HEK293 (cell line): Measurements from ENCODE around the gene UBTD1.

Source experiments
- CTCF ChIA-PET: fragments of 350-600 bp; formaldehyde crosslinking; extraction: SDS; loops from one replicate; lab custom pipeline; 2021; ENCODE audit warnings: antibody characterized with exemption; lab: Yijun Ruan, JAX
- POLR2A ChIA-PET: fragments of 300-600 bp; formaldehyde crosslinking; extraction: SDS; loops from one replicate; lab custom pipeline; 2020; ENCODE audit warnings: antibody characterized with exemption, inconsistent platforms; lab: Yijun Ruan, JAX
- H3K27ac ChIP-seq: fragments of 200-500 bp; sonication (Bioruptor generic); 2 replicates; pipeline ENCODE4 v1.5.1; 2014; ENCODE audit warnings: low read depth, low read length, control low read depth, inconsistent platforms; ENCODE audit errors: extremely low read depth
- H3K36me3 ChIP-seq, 2 experiments: fragments of 200-500 bp in 1 of 2; sonication (Bioruptor generic) in 1 of 2; 1 replicate in 1 of 2; 2 replicates in 1 of 2; pipeline ENCODE4 v1.5.1; 2014 to 2017; ENCODE audit warnings: inconsistent platforms in 2 of 2, low read length in 2 of 2; ENCODE audit not compliant: control insufficient read depth in 2 of 2, insufficient read depth in 1 of 2
- H3K4me1 ChIP-seq: fragments of 200-500 bp; sonication (Bioruptor generic); 2 replicates; pipeline ENCODE4 v1.5.1; 2014; ENCODE audit warnings: mild to moderate bottlenecking, low read length, inconsistent platforms; ENCODE audit not compliant: control insufficient read depth, insufficient read depth
- H3K4me3 ChIP-seq: 2 replicates; pipeline ENCODE4 v1.5.1; 2011; ENCODE audit warnings: low read depth, mild to moderate bottlenecking, control low read depth, low read length, moderate library complexity
- H3K9me3 ChIP-seq: fragments of 200-500 bp; sonication (Bioruptor generic); 2 replicates; pipeline ENCODE4 v1.5.1; 2014; ENCODE audit warnings: low read depth, low read length, inconsistent platforms; ENCODE audit not compliant: control insufficient read depth, insufficient read depth
- FEZF1 ChIP-seq: fragments of 450-650 bp; formaldehyde crosslinking; IDR thresholded peaks from 2 replicates; pipeline ENCODE4 v1.5.1; 2016; ENCODE audit warnings: missing biosample characterization, missing genetic modification characterization
- HOXC10 ChIP-seq: sonication (generic); formaldehyde crosslinking; IDR thresholded peaks from 2 replicates; pipeline ENCODE4 v1.8.1; 2023; ENCODE audit warnings: mild to moderate bottlenecking, missing genetic modification reagents
- IKZF3 ChIP-seq: fragments of 450-650 bp; IDR thresholded peaks from 2 replicates; pipeline ENCODE4 v1.5.0; 2018; ENCODE audit warnings: missing biosample characterization, mild to moderate bottlenecking, missing genetic modification characterization, moderate library complexity
- KLF10 ChIP-seq: fragments of 450-650 bp; IDR thresholded peaks from 2 replicates; pipeline ENCODE4 v1.5.1; 2018; ENCODE audit warnings: missing biosample characterization, mild to moderate bottlenecking, missing genetic modification characterization
- KLF16 ChIP-seq: fragments of 450-650 bp; formaldehyde crosslinking; IDR thresholded peaks from 2 replicates; pipeline ENCODE4 v1.5.1; 2017; ENCODE audit warnings: missing biosample characterization, missing genetic modification characterization
- PRDM10 ChIP-seq: fragments of 450-650 bp; formaldehyde crosslinking; IDR thresholded peaks from 2 replicates; pipeline ENCODE4 v1.5.1; 2016; ENCODE audit warnings: missing biosample characterization, missing genetic modification characterization
- PRDM4 ChIP-seq: fragments of 450-650 bp; formaldehyde crosslinking; IDR thresholded peaks from 2 replicates; pipeline ENCODE4 v1.5.1; 2017; ENCODE audit warnings: missing biosample characterization, missing genetic modification characterization
- SP2 ChIP-seq: fragments of 450-650 bp; formaldehyde crosslinking; IDR thresholded peaks from 2 replicates; pipeline ENCODE4 v1.5.1; 2016; ENCODE audit warnings: missing biosample characterization, missing genetic modification characterization
- SP3 ChIP-seq: fragments of 450-650 bp; formaldehyde crosslinking; IDR thresholded peaks from 2 replicates; pipeline ENCODE4 v1.5.1; 2016; ENCODE audit warnings: missing biosample characterization, missing genetic modification characterization
- ZBTB17 ChIP-seq: fragments of 450-650 bp; formaldehyde crosslinking; IDR thresholded peaks from 2 replicates; pipeline ENCODE4 v1.5.1; 2016; ENCODE audit warnings: missing biosample characterization, missing genetic modification characterization
- ZBTB20 ChIP-seq: fragments of 450-650 bp; formaldehyde crosslinking; IDR thresholded peaks from 2 replicates; pipeline ENCODE4 v1.5.1; 2016; ENCODE audit warnings: missing biosample characterization, missing genetic modification characterization
- ZBTB21 ChIP-seq: fragments of 450-650 bp; formaldehyde crosslinking; IDR thresholded peaks from 2 replicates; pipeline ENCODE4 v1.5.1; 2017; ENCODE audit warnings: missing biosample characterization, missing genetic modification characterization
- ZBTB48 ChIP-seq: fragments of 450-650 bp; formaldehyde crosslinking; IDR thresholded peaks from 2 replicates; pipeline ENCODE4 v1.5.1; 2016; ENCODE audit warnings: missing biosample characterization, missing genetic modification characterization
- ZIC2 ChIP-seq: fragments of 450-650 bp; formaldehyde crosslinking; IDR thresholded peaks from 2 replicates; pipeline ENCODE4 v1.5.1; 2016; ENCODE audit warnings: missing biosample characterization, missing genetic modification characterization
- ZNF10 ChIP-seq: fragments of 450-650 bp; formaldehyde crosslinking; IDR thresholded peaks from 2 replicates; pipeline ENCODE4 v1.5.1; 2017; ENCODE audit warnings: missing biosample characterization, missing genetic modification characterization
- ZNF223 ChIP-seq: fragments of 450-650 bp; formaldehyde crosslinking; IDR thresholded peaks from 2 replicates; pipeline ENCODE4 v1.5.1; 2016; ENCODE audit warnings: missing biosample characterization, missing genetic modification characterization
- ZNF24 ChIP-seq: fragments of 450-650 bp; formaldehyde crosslinking; IDR thresholded peaks from 2 replicates; pipeline ENCODE4 v1.5.1; 2016; ENCODE audit warnings: missing biosample characterization, missing genetic modification characterization
- ZNF335 ChIP-seq: fragments of 450-650 bp; formaldehyde crosslinking; conservative IDR thresholded peaks from 2 replicates; pipeline ENCODE4 v1.5.1; 2016; ENCODE audit warnings: missing biosample characterization, missing genetic modification characterization
- ZNF366 ChIP-seq: fragments of 450-650 bp; formaldehyde crosslinking; conservative IDR thresholded peaks from 2 replicates; pipeline ENCODE4 v1.5.1; 2016; ENCODE audit warnings: missing biosample characterization, missing genetic modification characterization
- ZNF549 ChIP-seq: fragments of 450-650 bp; IDR thresholded peaks from 2 replicates; pipeline ENCODE4 v1.5.1; 2018; ENCODE audit warnings: missing biosample characterization, missing genetic modification characterization, mild to moderate bottlenecking, inconsistent platforms, moderate library complexity
- ZNF596 ChIP-seq: fragments of 450-650 bp; IDR thresholded peaks from 2 replicates; pipeline ENCODE4 v1.5.0; 2018; ENCODE audit warnings: missing biosample characterization, mild to moderate bottlenecking, missing genetic modification characterization, moderate library complexity
- ZNF600 ChIP-seq: fragments of 450-650 bp; formaldehyde crosslinking; IDR thresholded peaks from 2 replicates; pipeline ENCODE4 v1.5.1; 2016; ENCODE audit warnings: missing biosample characterization, missing genetic modification characterization
- ZNF76 ChIP-seq: fragments of 450-650 bp; formaldehyde crosslinking; IDR thresholded peaks from 2 replicates; pipeline ENCODE4; 2016; ENCODE audit warnings: low read depth, missing biosample characterization, missing genetic modification characterization, borderline replicate concordance
- ZXDB ChIP-seq: fragments of 450-650 bp; formaldehyde crosslinking; IDR thresholded peaks from 2 replicates; pipeline ENCODE4 v1.5.1; 2016; ENCODE audit warnings: missing biosample characterization, missing genetic modification characterization
- TF ChIP-seq, protein P1 (sequence below): fragments of 450-650 bp; formaldehyde crosslinking; IDR thresholded peaks from 2 replicates; pipeline ENCODE4 v1.5.1; 2016; ENCODE audit warnings: missing biosample characterization, missing genetic modification characterization
- TF ChIP-seq, protein P2 (sequence below): fragments of 450-650 bp; formaldehyde crosslinking; IDR thresholded peaks from 2 replicates; pipeline ENCODE4 v1.5.1; 2017; ENCODE audit warnings: missing biosample characterization, mild to moderate bottlenecking, missing genetic modification characterization, moderate library complexity

Gene UBTD1

DNA sequence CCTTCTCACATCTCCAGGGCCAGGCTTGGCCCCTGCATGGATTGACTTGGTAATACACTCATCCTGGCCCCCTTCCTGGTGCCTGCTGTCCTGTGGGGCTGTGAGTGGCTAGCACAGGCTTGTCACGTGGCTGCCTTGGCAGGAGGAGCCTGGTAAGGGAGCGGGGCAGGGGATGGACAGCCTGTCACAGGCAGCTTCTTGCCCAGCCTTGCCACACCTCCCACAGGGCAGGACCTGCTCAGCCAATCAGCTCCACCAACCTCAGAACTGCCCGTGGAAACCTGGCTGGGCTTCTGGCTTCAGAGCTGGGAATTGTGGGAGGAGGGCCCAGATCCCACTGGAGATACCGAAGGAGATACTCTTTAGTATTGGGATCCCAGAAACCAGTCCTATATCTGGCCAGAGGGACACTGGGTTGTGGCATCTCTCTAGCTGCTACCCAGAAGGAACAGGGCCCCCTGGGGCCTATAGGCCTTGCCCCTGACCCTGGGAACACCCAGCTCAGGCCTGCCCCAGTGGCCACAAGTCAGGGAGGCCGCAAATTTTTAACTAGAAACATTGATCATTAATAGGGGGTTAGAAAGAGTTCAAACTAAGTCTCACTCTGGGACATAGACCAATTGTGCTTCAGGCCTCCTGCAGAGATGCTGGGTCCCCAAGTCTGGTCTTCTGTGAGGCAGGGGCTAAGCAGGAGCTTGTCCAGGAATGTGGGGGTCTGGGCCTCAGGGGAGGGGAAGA is 85.5 kb downstream of the UBTD1 start, which contains the start of gene HOGA1:
Gene HOGA1, plus strand, starts transcription at position 330 of the 738 bp plus-strand sequence. Its CDS starts 315 bp downstream, at position 645.
- H3K27ac ChIP-seq: no peak within 1 kb of the TSS
- H3K36me3 ChIP-seq: no peaks in the 10 kb centered on the region
- no peaks in the 10 kb centered on the region for H3K9me3 ChIP-seq
- POLR2A ChIA-PET: interaction anchor here (0.8 to 1.9 kb wide), 4 partner anchors 9 to 36 kb away, joined by 3 to 5 read pairs (median 4); partner anchors contain the start of gene ANKRD2
- CTCF ChIA-PET: interaction anchor here (0.6 to 2.1 kb wide), 7 partner anchors 9 to 354 kb away, joined by 3 to 18 read pairs (median 3); partner anchors contain the start of gene ANKRD2
- no peak within 1 kb of the TSS for H3K4me3 ChIP-seq
- H3K4me1 ChIP-seq: peaks cover 3% of the 10 kb centered on the region; the same call in 1 of the 2 replicates
- peak; percentile 77 for TF ChIP-seq KLF10 (tag by site-specific recombination)
- TF ChIP-seq ZNF10 (tag by site-specific recombination): no peak
- peak; percentile 55 for TF ChIP-seq ZXDB (tag by site-specific recombination)
- TF ChIP-seq KLF16 (tag by site-specific recombination): no peak
- TF ChIP-seq ZNF600 (tag by site-specific recombination): peak; percentile 48; the same call in 1 of the 2 replicates
- 0 out of 2 replicates have a peak, but pooled peaks have one; percentile 26 for TF ChIP-seq PRDM10 (tag by site-specific recombination)
- peak; percentile 76; the same call in 1 of the 2 replicates for TF ChIP-seq ZNF76 (tag by site-specific recombination)
- TF ChIP-seq ZBTB48 (tag by site-specific recombination): peak; percentile 89
- 0 out of 2 replicates have a peak, but pooled peaks have one; percentile 17 for TF ChIP-seq IKZF3 (tag by site-specific recombination)
- no peak for TF ChIP-seq ZNF549 (tag by site-specific recombination)
- no peak for TF ChIP-seq ZNF223 (tag by site-specific recombination)
- TF ChIP-seq SP3 (tag by site-specific recombination): peak; percentile 81
- TF ChIP-seq, protein P1, sequence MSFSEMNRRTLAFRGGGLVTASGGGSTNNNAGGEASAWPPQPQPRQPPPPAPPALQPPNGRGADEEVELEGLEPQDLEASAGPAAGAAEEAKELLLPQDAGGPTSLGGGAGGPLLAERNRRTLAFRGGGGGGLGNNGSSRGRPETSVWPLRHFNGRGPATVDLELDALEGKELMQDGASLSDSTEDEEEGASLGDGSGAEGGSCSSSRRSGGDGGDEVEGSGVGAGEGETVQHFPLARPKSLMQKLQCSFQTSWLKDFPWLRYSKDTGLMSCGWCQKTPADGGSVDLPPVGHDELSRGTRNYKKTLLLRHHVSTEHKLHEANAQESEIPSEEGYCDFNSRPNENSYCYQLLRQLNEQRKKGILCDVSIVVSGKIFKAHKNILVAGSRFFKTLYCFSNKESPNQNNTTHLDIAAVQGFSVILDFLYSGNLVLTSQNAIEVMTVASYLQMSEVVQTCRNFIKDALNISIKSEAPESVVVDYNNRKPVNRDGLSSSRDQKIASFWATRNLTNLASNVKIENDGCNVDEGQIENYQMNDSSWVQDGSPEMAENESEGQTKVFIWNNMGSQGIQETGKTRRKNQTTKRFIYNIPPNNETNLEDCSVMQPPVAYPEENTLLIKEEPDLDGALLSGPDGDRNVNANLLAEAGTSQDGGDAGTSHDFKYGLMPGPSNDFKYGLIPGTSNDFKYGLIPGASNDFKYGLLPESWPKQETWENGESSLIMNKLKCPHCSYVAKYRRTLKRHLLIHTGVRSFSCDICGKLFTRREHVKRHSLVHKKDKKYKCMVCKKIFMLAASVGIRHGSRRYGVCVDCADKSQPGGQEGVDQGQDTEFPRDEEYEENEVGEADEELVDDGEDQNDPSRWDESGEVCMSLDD (tag by site-specific recombination): no peak
- TF ChIP-seq ZBTB20 (tag by site-specific recombination): peak; percentile 50
- peak; percentile 77 for TF ChIP-seq ZBTB17 (tag by site-specific recombination)
- TF ChIP-seq SP2 (tag by site-specific recombination): peak; percentile 89
- no peak for TF ChIP-seq HOXC10 (CRISPR knock-in tag)
- no peak for TF ChIP-seq ZNF366 (tag by site-specific recombination)
- TF ChIP-seq ZIC2 (tag by site-specific recombination): peak; percentile 57
- TF ChIP-seq, protein P2, sequence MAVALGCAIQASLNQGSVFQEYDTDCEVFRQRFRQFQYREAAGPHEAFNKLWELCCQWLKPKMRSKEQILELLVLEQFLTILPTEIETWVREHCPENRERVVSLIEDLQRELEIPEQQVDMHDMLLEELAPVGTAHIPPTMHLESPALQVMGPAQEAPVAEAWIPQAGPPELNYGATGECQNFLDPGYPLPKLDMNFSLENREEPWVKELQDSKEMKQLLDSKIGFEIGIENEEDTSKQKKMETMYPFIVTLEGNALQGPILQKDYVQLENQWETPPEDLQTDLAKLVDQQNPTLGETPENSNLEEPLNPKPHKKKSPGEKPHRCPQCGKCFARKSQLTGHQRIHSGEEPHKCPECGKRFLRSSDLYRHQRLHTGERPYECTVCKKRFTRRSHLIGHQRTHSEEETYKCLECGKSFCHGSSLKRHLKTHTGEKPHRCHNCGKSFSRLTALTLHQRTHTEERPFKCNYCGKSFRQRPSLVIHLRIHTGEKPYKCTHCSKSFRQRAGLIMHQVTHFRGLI (tag by site-specific recombination): peak; percentile 92
- TF ChIP-seq ZNF596 (tag by site-specific recombination): no peak
- TF ChIP-seq ZNF24 (tag by site-specific recombination): no peak
- no peak for TF ChIP-seq PRDM4 (tag by site-specific recombination)
- TF ChIP-seq FEZF1 (tag by site-specific recombination): peak; percentile 75
- TF ChIP-seq ZNF335 (tag by site-specific recombination): peak; percentile 54
- TF ChIP-seq ZBTB21 (tag by site-specific recombination): no peak
